ENCODE data around the gene RABGEF1.
"Not testable (repeated sequence)": the region's sequence is repeated elsewhere in the genome, so short reads cannot be mapped to it uniquely, and the experiment has no call there.

The RABGEF1 gene

GRCh38 chr7:66768865-66769832, 28.6 kb downstream of the RABGEF1 start:
- DNase-seq (ENCODE audit: low spot score): no peak
- no peak for TF ChIP-seq CTCF (IDR thresholded peaks at IDR 0.05; ENCODE audit: extremely low read depth, missing control alignments)

GRCh38 chr7:66769833-66770512, 29.4 kb downstream of the RABGEF1 start:
- DNase-seq (ENCODE audit: low spot score): no peak
- TF ChIP-seq CTCF (IDR thresholded peaks at IDR 0.05; ENCODE audit: extremely low read depth, missing control alignments): no peak

GRCh38 chr7:66771795-66772194, 31.3 kb downstream of the RABGEF1 start:
- no peak for DNase-seq (ENCODE audit: low spot score)
- no peak for TF ChIP-seq CTCF (IDR thresholded peaks at IDR 0.05; ENCODE audit: extremely low read depth, missing control alignments)

- not testable (repeated sequence) for DNase-seq (ENCODE audit: low spot score)
Observed at GRCh38 chr7:66773744-66774143, 33.2 kb downstream of the RABGEF1 start.

GRCh38 chr7:66776383-66776782, 35.9 kb downstream of the RABGEF1 start:
- DNase-seq (ENCODE audit: low spot score): not testable (repeated sequence)

- DNase-seq (ENCODE audit: low spot score): no peak
- no peak for TF ChIP-seq CTCF (IDR thresholded peaks at IDR 0.05; ENCODE audit: extremely low read depth, missing control alignments)
Observed at GRCh38 chr7:66776800-66777442, 36.4 kb downstream of the RABGEF1 start.

GRCh38 chr7:66778201-66778600, 37.7 kb downstream of the RABGEF1 start:
- TF ChIP-seq CTCF (IDR thresholded peaks at IDR 0.05; ENCODE audit: extremely low read depth, missing control alignments): no peak
- no peak for DNase-seq (ENCODE audit: low spot score)
